DMS79 (cell line): Measurements from ENCODE around the gene RGS19.

Source experiments
- DNase-seq: peaks from one replicate; lab custom pipeline; 2025; lab: John Stamatoyannopoulos, UW

Gene RGS19

GRCh38 chr20:64108731-64109681 lies 29.7 kb upstream of the RGS19 start:
- DNase-seq: no peak

GRCh38 chr20:64107736-64108457 lies 28.6 kb upstream of the RGS19 start:
- DNase-seq: no peak

GRCh38 chr20:64106981-64107735 lies 27.8 kb upstream of the RGS19 start, which contains the start of gene NPBWR2:
NPBWR2 (minus strand) TSS chr20:64107565; CDS start chr20:64106831, 734 bp downstream.
- no peak for DNase-seq

- DNase-seq: no peak
These were observed 27.2 kb upstream of the RGS19 start for GRCh38 chr20:64106435-64106961.

- DNase-seq: no peak
These were observed 26.6 kb upstream of the RGS19 start for GRCh38 chr20:64105846-64106434.

- no peak for DNase-seq
These were observed 25.5 kb upstream of the RGS19 start for GRCh38 chr20:64104667-64105451.

GRCh38 chr20:64103871-64104666 lies 24.8 kb upstream of the RGS19 start:
- no peak for DNase-seq

- DNase-seq: peak; percentile 81
These were observed 23.5 kb upstream of the RGS19 start for GRCh38 chr20:64102647-64103354.

- DNase-seq: peak; percentile 65
These were observed 22.7 kb upstream of the RGS19 start for GRCh38 chr20:64101731-64102621.

GRCh38 chr20:64100946-64101688 lies 21.8 kb upstream of the RGS19 start:
- DNase-seq: no peak

- no peak for DNase-seq
These were observed 21.2 kb upstream of the RGS19 start for GRCh38 chr20:64100566-64100888.

GRCh38 chr20:64099880-64100565 lies 20.7 kb upstream of the RGS19 start:
- DNase-seq: no peak

GRCh38 chr20:64099086-64099786 lies 19.9 kb upstream of the RGS19 start:
- DNase-seq: no peak

GRCh38 chr20:64098471-64099013 lies 19.2 kb upstream of the RGS19 start:
- DNase-seq: no peak

GRCh38 chr20:64096535-64096934 lies 17.2 kb upstream of the RGS19 start:
- no peak for DNase-seq

GRCh38 chr20:64095927-64096326 lies 16.6 kb upstream of the RGS19 start:
- DNase-seq: no peak
